ENCODE measurements around the gene MNAT1.

- TF ChIP-seq POLR2A (IDR thresholded peaks at IDR 0.05): no peak
- TF ChIP-seq, protein P1, sequence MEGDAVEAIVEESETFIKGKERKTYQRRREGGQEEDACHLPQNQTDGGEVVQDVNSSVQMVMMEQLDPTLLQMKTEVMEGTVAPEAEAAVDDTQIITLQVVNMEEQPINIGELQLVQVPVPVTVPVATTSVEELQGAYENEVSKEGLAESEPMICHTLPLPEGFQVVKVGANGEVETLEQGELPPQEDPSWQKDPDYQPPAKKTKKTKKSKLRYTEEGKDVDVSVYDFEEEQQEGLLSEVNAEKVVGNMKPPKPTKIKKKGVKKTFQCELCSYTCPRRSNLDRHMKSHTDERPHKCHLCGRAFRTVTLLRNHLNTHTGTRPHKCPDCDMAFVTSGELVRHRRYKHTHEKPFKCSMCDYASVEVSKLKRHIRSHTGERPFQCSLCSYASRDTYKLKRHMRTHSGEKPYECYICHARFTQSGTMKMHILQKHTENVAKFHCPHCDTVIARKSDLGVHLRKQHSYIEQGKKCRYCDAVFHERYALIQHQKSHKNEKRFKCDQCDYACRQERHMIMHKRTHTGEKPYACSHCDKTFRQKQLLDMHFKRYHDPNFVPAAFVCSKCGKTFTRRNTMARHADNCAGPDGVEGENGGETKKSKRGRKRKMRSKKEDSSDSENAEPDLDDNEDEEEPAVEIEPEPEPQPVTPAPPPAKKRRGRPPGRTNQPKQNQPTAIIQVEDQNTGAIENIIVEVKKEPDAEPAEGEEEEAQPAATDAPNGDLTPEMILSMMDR (IDR thresholded peaks at IDR 0.05): peak in 1 of 3 experiments; percentile 12
Measured at GRCh38 chr14:60980811-60981632, 246.5 kb downstream of the MNAT1 start, which contains the start of the genes SLC38A6 and TRMT5.

Measured in testis (tissue), 2 donors.